SU-DHL-6 (cell line): Measurements from ENCODE around the gene SNED1.

Experiments used
- H2AFZ ChIP-seq: fragments of 200-600 bp; sonication (generic); 2 replicates; pipeline ENCODE4 v1.6.1; 2014; ENCODE audit warnings: low read depth, mild to moderate bottlenecking, moderate library complexity, mixed read lengths, antibody characterized with exemption, low read length; ENCODE audit not compliant: severe bottlenecking
- H3F3A ChIP-seq: fragments of 200-600 bp; shearing (Covaris generic); 2 replicates; pipeline ENCODE4 v1.6.0; 2016; ENCODE audit warnings: antibody characterized with exemption, mild to moderate bottlenecking; ENCODE audit not compliant: insufficient read depth
- H3K27ac ChIP-seq: fragments of 200-600 bp; sonication (generic); 2 replicates; pipeline ENCODE4 v1.5.1; 2016; ENCODE audit warnings: low read depth, mild to moderate bottlenecking, low read length, moderate library complexity, mixed read lengths
- H3K27me3 ChIP-seq: fragments of 200-600 bp; sonication (generic), shearing (Covaris generic); 2 replicates; pipeline ENCODE4 v1.6.0; 2014; ENCODE audit warnings: mild to moderate bottlenecking, low read length
- H3K36me3 ChIP-seq: fragments of 200-600 bp; sonication (generic); 2 replicates; pipeline ENCODE4 v1.6.1; 2014; ENCODE audit warnings: mild to moderate bottlenecking, low read length, mixed read lengths
- H3K4me2 ChIP-seq: fragments of 300-600, 200-600 bp; shearing (Covaris generic), sonication (generic); 2 replicates; pipeline ENCODE4 v1.6.0; 2014; ENCODE audit warnings: low read length, low read depth, mild to moderate bottlenecking; ENCODE audit not compliant: poor library complexity, severe bottlenecking
- H3K4me3 ChIP-seq: fragments of 200-600 bp; sonication (generic); 2 replicates; pipeline ENCODE4 v1.5.1; 2014; ENCODE audit warnings: antibody characterized with exemption, low read length, mild to moderate bottlenecking, mixed read lengths; ENCODE audit not compliant: insufficient read depth, poor library complexity, severe bottlenecking
- H3K79me2 ChIP-seq: fragments of 200-600 bp; sonication (generic); 2 replicates; pipeline ENCODE4 v1.6.1; 2014; ENCODE audit warnings: mild to moderate bottlenecking, low read length, moderate library complexity; ENCODE audit not compliant: insufficient read depth
- H3K9ac ChIP-seq: fragments of 200-600 bp; sonication (generic); 2 replicates; pipeline ENCODE4 v1.7.0; 2014; ENCODE audit warnings: mild to moderate bottlenecking, low read length
- H3K9me2 ChIP-seq: fragments of 200-600 bp; sonication (generic); replicated peaks from 2 replicates; pipeline ENCODE4 v1.6.1; 2014; ENCODE audit warnings: low read length; ENCODE audit not compliant: insufficient read depth
- H3K9me3 ChIP-seq: fragments of 200-600 bp; sonication (generic); 2 replicates; pipeline ENCODE4 v1.6.1; 2014; ENCODE audit warnings: low read length, mixed read lengths; ENCODE audit not compliant: insufficient read depth
- H4K20me1 ChIP-seq: fragments of 200-600 bp; sonication (generic); 2 replicates; pipeline ENCODE4 v1.6.1; 2014; ENCODE audit warnings: low read depth, mild to moderate bottlenecking, antibody characterized with exemption, low read length, moderate library complexity, mixed read lengths
- CTCF ChIP-seq: fragments of 200-600 bp; sonication (generic); IDR thresholded peaks from one replicate; pipeline ENCODE4 v1.5.1; 2017; ENCODE audit warnings: antibody characterized with exemption, mild to moderate bottlenecking, low read length, moderate library complexity; ENCODE audit not compliant: insufficient read depth, poor library complexity, severe bottlenecking
- EZH2phosphoT487 ChIP-seq: fragments of 200-600 bp; sonication (generic), shearing (Covaris generic); conservative IDR thresholded peaks from 2 replicates; pipeline ENCODE4 v1.6.1; 2018; ENCODE audit warnings: mild to moderate bottlenecking, antibody characterized with exemption, low read length, moderate library complexity, mixed read lengths

SNED1 gene

GRCh38 chr2:241002275-241003046, 4.0 kb downstream of the SNED1 start:
- H3K9me2 ChIP-seq = no peaks in the 10 kb centered on the region
- H2AFZ ChIP-seq = no peak overlapping the region
- H3K9me3 ChIP-seq = peaks cover 12% of the 10 kb centered on the region; the same call in 1 of the 2 replicates
- no peak overlapping the region for H3K4me3 ChIP-seq
- no peak overlapping the region for H3K4me2 ChIP-seq
- H3K27ac ChIP-seq = no peak overlapping the region
- H3K27me3 ChIP-seq = no peaks in the 10 kb centered on the region
- no peak for TF ChIP-seq CTCF
- no peak for TF ChIP-seq EZH2phosphoT487
- no peaks in the 10 kb centered on the region for H3K36me3 ChIP-seq
- no peak overlapping the region for H3K9ac ChIP-seq
- H4K20me1 ChIP-seq = no peaks in the 10 kb centered on the region
- H3K79me2 ChIP-seq = no peaks in the 10 kb centered on the region
- H3F3A ChIP-seq = no peaks in the 10 kb centered on the region

- Histone ChIP-seq H2AFZ (no peak overlapping the region), H3K27me3 (no peaks in the 10 kb centered on the region), H3K9ac (no peak overlapping the region), H3F3A (no peaks in the 10 kb centered on the region), H4K20me1 (no peaks in the 10 kb centered on the region), H3K4me2 (no peak overlapping the region), H3K9me2 (no peaks in the 10 kb centered on the region), H3K36me3 (no peaks in the 10 kb centered on the region), H3K27ac (no peak overlapping the region), H3K79me2 (no peaks in the 10 kb centered on the region), H3K9me3 (peaks cover 12% of the 10 kb centered on the region; the same call in 1 of the 2 replicates), H3K4me3 (no peak overlapping the region)
- TF ChIP-seq EZH2phosphoT487 = no peak
- TF ChIP-seq CTCF = no peak
Measured at GRCh38 chr2:241003047-241003360, 4.6 kb downstream of the SNED1 start.

GRCh38 chr2:241003369-241003768, 5.0 kb downstream of the SNED1 start:
- Histone ChIP-seq H3K27ac (no peak overlapping the region), H3K9ac (no peak overlapping the region), H3K4me3 (no peak overlapping the region), H3K36me3 (no peaks in the 10 kb centered on the region), H3F3A (no peaks in the 10 kb centered on the region), H3K27me3 (no peaks in the 10 kb centered on the region), H3K9me3 (peaks cover 12% of the 10 kb centered on the region; the same call in 1 of the 2 replicates), H3K4me2 (no peak overlapping the region), H4K20me1 (no peaks in the 10 kb centered on the region), H2AFZ (no peak overlapping the region), H3K79me2 (no peaks in the 10 kb centered on the region), H3K9me2 (no peaks in the 10 kb centered on the region)
- no peak for TF ChIP-seq EZH2phosphoT487

GRCh38 chr2:241003830-241004564, 5.6 kb downstream of the SNED1 start:
- Histone ChIP-seq H3K9ac (no peak overlapping the region), H3K9me2 (no peaks in the 10 kb centered on the region), H3K4me3 (no peak overlapping the region), H3K27ac (no peak overlapping the region), H3F3A (no peaks in the 10 kb centered on the region), H3K27me3 (no peaks in the 10 kb centered on the region), H3K79me2 (no peaks in the 10 kb centered on the region), H3K4me2 (no peak overlapping the region), H4K20me1 (no peaks in the 10 kb centered on the region), H2AFZ (no peak overlapping the region), H3K36me3 (no peaks in the 10 kb centered on the region), H3K9me3 (peaks cover 12% of the 10 kb centered on the region; the same call in 1 of the 2 replicates)
- TF ChIP-seq CTCF (no peak), EZH2phosphoT487 (no peak)
